Mesodermal cell (in vitro differentiated cells): ENCODE measurements around the gene ZNF618.

Experiments used
- H3K27ac ChIP-seq: 2 replicates; pipeline ENCODE4 v1.7.0; 2013; ENCODE audit warnings: mild to moderate bottlenecking, low read depth, low read length, moderate library complexity; ENCODE audit not compliant: severe bottlenecking
- H3K36me3 ChIP-seq: 2 replicates; pipeline ENCODE4 v1.7.1; 2013; ENCODE audit warnings: mild to moderate bottlenecking, low read length, moderate library complexity; ENCODE audit not compliant: control insufficient read depth, insufficient read depth
- H3K4me1 ChIP-seq: one replicate; pipeline ENCODE4 v1.7.1; 2013; ENCODE audit warnings: mild to moderate bottlenecking, low read length; ENCODE audit not compliant: insufficient read depth, control insufficient read depth, poor library complexity, severe bottlenecking
- H3K4me3 ChIP-seq: 2 replicates; pipeline ENCODE4 v1.7.0; 2013; ENCODE audit warnings: low read length, control low read depth, mild to moderate bottlenecking; ENCODE audit not compliant: insufficient read depth, poor library complexity, severe bottlenecking; ENCODE audit errors: extremely low read depth
- H3K9me3 ChIP-seq: 2 replicates; pipeline ENCODE4 v1.7.1; 2013; ENCODE audit warnings: mild to moderate bottlenecking, low read length, moderate library complexity; ENCODE audit not compliant: control insufficient read depth
- WGBS, 2 experiments: methylation state at CpG; one replicate each; pipeline ENCODE4 v1.1.5; 2013; ENCODE audit warnings: missing lambda C conversion rate in 2 of 2; ENCODE audit not compliant: insufficient coverage in 2 of 2; 5-methylcytosine and 5-hydroxymethylcytosine counted together

Gene ZNF618

DNA sequence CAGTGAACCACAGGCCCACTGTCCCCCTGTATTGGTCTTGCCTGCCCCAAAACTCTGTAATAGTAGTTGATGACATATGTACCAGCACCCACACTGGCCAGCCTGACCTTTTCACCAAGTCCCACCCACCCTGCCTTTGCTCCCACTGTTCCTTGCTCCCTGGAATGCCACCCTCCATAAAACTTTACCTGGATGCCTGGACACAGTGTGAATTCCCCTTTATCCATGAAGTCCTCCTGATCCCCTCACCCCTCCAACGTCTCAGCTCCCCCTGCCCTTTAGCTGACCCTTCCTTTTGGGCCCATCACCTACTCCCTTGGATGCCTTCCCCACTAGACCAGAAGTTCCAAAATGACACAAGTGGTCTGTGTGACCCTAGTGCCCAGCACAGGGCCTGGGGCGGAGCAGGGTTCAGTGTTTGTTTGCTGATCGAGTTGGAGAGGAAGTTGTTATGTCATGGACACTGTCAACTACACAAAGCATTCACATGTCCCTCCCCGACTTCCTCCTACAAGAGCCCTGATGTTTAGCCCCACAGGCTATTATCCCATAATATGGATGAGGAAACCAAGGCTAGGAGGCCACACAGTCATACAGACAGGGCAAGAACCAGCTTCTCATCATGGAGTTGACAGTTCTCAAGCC lies 185.8 kb downstream of the ZNF618 start:
- H3K36me3 ChIP-seq: no peaks in the 10 kb centered on the region
- WGBS, 2 experiments: 80 to 100% methylated on average over 1 to 2 of the region's 4 CpGs
- H3K4me1 ChIP-seq: no peaks in the 10 kb centered on the region
- no peak overlapping the region for H3K4me3 ChIP-seq
- no peak overlapping the region for H3K27ac ChIP-seq
- H3K9me3 ChIP-seq: no peaks in the 10 kb centered on the region

DNA sequence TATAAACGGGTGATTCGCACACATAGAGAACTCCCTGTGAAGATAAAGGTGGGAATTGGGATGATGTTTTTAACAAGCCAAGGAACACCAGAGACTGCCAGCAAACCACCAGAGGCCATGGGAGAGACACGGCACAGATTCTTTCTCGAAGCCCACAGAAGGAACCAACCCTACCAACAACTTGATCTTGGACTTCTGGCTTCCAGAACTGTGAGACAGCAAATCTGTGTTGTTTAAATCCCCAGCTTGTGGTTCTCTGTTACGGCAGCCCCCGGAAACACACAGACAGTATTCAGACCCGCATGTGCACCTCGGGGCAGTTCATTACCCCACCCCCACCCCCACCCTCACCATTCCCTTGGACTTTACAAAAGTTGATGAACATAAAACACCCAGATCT lies 189.2 kb downstream of the ZNF618 start:
- Histone ChIP-seq H3K9me3 (no peaks in the 10 kb centered on the region), H3K27ac (no peak overlapping the region), H3K4me3 (no peak overlapping the region), H3K36me3 (no peaks in the 10 kb centered on the region), H3K4me1 (no peaks in the 10 kb centered on the region)
- WGBS, 2 experiments: 79 to 97% methylated on average over 3 to 4 of the region's 8 CpGs

DNA sequence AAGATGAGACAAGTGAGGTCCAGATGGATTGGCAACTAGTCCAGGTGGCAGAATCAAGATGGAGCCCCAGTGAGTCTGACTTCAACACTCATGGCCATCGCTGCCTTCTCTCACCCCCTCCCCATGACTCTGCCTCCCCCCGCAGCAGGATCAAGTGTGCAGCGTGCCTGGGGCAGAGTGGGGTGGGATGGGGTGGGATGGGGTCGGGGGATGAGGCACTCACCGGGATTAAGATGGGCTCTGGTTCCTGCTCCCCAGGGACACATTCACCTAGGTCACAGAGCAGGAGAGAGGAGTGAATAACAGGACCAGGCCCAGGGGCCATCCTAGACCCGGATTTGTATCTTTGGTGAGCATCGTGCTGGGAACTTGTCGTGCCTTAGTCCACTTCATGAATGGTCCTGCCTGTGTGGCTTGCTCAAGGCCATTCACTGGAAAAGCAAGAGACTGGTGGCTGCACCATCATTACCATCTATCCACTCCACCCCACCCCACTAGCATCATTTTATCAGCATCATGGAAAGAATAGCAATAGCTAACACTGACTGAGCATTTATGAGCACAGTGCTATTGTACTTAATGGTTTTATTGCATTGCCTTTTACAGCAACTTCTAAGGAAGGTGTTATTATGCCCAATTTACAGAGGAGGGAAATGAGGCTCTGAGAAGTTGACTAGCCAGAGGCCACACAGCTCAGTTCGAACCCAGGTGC lies 193.5 kb downstream of the ZNF618 start:
- Histone ChIP-seq H3K27ac (no peak overlapping the region), H3K4me3 (no peak overlapping the region), H3K36me3 (no peaks in the 10 kb centered on the region), H3K9me3 (no peaks in the 10 kb centered on the region), H3K4me1 (no peaks in the 10 kb centered on the region)
- WGBS, 2 experiments: 86 to 89% methylated on average over 5 to 6 of the region's 9 CpGs

DNA sequence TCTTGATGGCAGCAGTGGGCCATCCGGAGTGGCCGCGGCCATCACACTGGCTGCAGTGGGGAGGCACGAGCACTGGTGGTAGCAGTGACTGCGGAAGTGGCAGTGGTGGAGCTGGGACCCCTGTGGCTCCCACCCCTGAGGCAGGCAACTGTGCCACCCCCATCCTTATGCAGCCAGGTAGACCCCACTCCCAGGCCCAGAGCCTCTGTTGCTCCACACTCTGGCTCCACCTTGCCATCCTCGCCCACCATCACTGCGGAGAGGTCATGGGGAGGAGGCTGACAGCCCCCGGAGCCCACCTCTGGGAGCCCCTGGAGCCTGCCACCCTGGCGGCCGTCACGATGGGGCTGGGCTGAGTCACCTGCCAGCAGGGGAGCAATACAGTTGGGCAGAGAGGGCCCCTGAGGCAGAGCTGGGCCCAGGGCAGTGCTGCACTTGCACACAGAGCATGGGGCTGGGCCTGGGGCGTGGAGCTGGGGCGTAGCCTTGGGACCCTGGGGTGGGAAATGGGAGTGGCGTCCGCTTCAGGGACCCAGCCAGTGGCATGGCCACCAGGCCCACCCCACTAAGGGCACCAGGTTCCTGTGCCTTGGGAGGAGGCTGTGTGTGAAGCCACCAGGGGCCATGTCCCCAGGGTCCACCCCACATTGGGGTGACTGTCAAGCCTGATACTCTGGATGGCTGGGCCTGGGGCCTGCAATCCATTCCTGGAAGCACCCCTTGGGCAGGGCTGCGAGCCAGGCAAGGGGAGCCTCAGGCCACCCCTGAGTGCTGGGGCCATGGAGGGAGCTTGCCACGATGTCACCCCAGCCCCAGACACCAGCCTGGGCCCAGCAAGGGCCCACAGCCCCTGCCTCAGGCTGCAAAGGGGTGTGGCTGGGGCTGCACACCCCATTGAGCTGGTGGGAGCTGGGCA lies 194.3 kb downstream of the ZNF618 start:
- Histone ChIP-seq H3K36me3 (no peaks in the 10 kb centered on the region), H3K4me3 (no peak overlapping the region), H3K27ac (no peak overlapping the region), H3K9me3 (no peaks in the 10 kb centered on the region), H3K4me1 (no peaks in the 10 kb centered on the region)
- 86 to 92% methylated on average over 15 of the region's 17 CpGs for WGBS, 2 experiments

DNA sequence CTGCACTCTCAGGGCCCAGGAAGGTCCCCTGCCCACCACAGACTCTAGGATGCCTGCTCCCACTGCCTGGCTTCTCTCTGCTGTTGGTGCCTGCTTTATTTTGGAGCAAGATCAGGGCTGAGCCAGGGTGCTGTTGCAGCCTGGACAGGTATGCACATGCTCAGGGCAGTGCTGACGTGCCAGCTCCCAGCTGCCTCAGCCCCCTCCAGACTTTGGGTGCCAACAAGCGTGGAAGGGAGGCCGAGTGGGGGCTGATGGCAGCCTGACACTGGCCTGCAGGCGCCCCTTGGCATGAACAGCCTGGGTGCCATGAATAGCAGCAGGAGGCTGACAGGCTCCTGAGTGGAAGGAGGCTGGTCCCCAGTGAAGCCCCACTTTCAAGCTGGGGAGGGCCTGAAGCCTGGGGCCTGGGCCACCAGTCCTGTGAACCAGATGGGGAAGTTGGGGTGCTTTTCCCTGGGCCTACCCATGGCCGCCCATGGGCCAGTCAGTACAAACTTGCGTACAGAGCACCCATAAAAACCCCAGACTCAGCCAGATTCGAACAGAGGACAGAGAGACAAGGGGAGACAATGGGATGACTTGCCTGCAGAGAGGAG lies 195.2 kb downstream of the ZNF618 start:
- Histone ChIP-seq H3K9me3 (no peaks in the 10 kb centered on the region), H3K27ac (no peak overlapping the region), H3K4me1 (no peaks in the 10 kb centered on the region), H3K4me3 (no peak overlapping the region), H3K36me3 (no peaks in the 10 kb centered on the region)
- WGBS, 2 experiments: 89 to 95% methylated on average over 5 to 7 of the region's 7 CpGs

DNA sequence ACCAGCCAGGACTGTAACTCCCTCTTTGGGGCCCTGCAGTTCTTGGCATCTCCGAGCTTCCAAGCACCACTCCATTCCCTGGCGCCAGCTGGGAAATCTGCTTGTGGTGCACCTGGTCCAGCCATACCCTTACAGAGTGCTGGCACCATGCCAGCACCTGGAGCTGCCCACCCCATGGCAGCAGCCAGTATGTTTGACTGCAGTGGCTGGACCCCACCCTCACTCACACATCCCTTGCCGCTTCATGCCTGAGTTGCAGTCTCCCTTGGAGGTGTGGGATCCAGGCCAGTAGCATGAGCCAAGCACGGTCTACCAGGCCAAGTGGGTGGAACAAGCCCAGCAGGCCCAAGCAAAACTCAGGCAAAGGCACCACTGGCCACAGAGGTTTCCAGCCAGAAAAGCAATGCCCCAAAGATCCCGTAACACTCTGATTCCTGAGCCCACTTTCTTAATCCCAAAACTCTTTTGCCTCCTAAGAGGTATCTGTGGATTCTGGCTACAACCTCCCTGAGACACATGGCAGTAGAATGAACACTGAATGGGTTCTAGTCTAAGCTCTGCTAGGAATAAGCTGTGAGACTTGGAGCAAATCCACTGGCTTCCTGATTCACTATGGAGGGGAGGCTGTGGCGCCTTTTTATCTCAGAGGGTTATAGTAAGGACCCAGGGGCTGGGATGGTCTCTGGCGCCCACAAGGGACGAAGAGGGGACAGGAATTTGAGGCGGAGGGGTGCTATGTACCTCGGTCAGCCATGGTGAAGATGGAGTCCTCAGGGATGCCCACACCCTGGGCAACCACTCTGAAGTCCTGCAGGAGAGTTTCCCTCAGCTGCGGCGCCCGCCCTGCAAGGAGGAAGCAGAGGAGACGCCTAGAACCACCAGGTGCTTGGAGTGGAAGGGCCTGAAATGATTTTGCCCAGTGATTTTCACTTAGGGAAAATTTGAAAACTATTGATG lies 196.4 kb downstream of the ZNF618 start:
- no peaks in the 10 kb centered on the region for H3K36me3 ChIP-seq
- 80 to 88% methylated on average over 12 to 13 of the region's 14 CpGs for WGBS, 2 experiments

DNA sequence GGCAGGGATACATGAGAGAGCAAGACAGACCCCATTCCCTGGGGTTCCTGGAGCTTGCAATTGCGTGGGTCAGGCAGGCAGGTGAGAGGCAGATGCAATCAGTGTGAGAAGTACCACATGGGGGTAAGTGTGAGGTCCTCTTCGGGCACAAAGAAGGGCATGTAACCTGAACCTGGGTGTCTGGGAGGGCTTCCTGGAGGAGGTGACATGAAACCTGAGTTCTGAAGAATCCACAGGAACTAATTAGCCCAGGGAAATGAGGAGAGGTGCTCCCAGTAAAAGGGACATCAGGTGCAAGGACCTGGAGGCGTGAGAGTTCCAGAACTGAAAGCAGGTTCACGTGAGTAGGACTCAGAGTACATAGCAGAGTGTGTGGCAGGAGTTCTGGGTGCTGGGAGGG lies 199.5 kb downstream of the ZNF618 start:
- 82 to 85% methylated on average over 3 to 4 of the region's 4 CpGs for WGBS, 2 experiments
- Histone ChIP-seq H3K27ac (no peak overlapping the region), H3K4me3 (no peak overlapping the region), H3K4me1 (no peaks in the 10 kb centered on the region), H3K36me3 (no peaks in the 10 kb centered on the region), H3K9me3 (no peaks in the 10 kb centered on the region)

More for the DNA sequence above, 196.4 kb downstream of the ZNF618 start:
- Histone ChIP-seq H3K4me1 (no peaks in the 10 kb centered on the region), H3K27ac (no peak overlapping the region), H3K4me3 (no peak overlapping the region), H3K9me3 (no peaks in the 10 kb centered on the region)

DNA sequence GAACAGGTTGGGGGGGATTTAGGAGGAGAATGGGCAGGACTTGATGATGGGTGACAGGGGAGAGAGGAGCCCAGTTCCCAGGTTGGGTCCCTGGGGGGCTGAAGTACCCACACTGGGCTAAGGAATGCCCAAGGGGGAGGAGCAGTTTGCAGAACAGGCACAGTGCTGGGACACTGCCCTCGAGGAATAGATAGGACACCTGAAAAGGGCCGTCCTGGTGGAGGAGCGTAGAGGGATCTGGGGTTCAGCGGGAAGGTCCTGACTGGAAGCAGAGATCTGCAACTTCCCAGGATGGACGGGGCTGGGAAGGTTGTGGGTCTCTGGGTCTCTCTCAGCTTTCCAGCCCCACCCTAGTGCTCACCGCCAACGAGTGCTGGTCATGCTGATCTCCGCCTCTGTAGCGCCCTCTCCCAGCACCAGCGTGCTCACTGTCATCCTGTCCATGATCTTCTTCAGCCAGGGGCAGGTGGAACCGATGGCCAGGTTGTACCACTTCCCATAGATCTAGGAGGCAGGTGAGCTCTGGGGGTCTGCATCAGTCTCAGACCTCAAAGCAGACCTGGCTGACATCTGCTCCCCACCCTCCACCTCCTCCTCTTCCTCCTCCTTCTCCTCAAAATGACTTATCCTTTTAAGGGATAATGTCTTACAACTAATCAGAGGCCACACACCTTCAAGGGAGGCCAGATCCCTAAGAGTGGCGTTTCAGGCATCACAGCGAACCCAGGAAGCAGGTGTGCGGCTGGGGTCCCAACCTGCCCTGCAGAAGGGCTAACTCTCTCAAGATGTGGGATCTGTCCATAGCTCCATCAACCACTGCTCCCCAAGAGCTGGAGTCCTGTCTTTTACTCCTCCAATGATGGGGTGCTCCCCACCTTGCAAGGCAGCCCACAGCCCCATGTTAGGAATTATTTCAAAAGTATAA lies 200.4 kb downstream of the ZNF618 start:
- Histone ChIP-seq H3K4me1 (no peaks in the 10 kb centered on the region), H3K9me3 (no peaks in the 10 kb centered on the region), H3K4me3 (no peak overlapping the region), H3K27ac (no peak overlapping the region), H3K36me3 (no peaks in the 10 kb centered on the region)
- WGBS, 2 experiments: 82 to 88% methylated on average over 13 to 14 of the region's 14 CpGs

DNA sequence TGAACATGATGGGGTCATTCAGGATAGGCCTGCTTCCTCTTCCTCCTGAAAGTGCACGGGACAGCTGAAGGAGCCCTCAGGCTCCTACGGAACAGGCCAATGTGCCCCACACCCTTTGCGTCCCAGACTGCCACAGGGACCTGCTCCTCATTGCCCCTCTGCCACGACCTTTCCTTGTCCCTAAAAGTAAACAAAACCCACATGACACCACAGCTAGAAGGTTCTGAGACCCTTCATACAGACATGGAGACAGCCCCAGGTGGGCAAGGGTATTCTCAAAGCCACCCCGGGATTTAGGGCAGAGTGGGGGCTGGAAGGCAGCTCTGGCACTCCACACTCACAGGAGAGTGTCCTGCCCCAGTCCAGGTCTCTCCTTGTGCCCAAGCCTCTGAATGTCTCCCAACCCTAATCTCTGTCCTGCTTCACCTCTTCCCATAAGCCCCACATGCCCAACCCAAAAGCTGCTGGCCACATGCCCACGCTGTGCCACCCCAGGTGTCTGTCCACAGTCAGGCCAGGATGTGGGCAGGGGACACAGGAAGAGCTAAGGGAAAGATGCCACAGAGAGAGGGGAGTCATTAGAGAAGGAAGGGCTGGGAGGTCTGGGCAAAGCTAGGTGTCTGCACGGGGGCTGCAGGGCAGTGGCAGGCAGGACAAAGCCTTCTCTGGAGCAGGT lies 201.2 kb downstream of the ZNF618 start:
- Histone ChIP-seq H3K9me3 (no peaks in the 10 kb centered on the region), H3K4me1 (no peaks in the 10 kb centered on the region), H3K4me3 (no peak overlapping the region), H3K27ac (no peak overlapping the region), H3K36me3 (no peaks in the 10 kb centered on the region)
- WGBS, 2 experiments: 93 to 96% methylated on average over 3 to 4 of the region's 7 CpGs
